Measurements from ENCODE around the gene BYSL. TPM values are rescaled to one million over a fixed set of nuclear protein-coding genes. Genes with fewer than 3 reads are reported as not detected.

BYSL gene
- total RNA-seq, result 12.6 and 15.1 TPM in 2 replicates

- peak; percentile 94 to 96 for DNase-seq (ENCODE audit: low read depth in 2 of 2)
Measured at GRCh38 chr6:41920921-41921711, at the start of gene BYSL, which contains the start of gene MED20. Gene BYSL, plus strand, starts transcription at chr6:41921499. Its CDS starts 64 bp downstream, at chr6:41921563. Gene MED20, minus strand, starts transcription at chr6:41921139. Its CDS starts 121 bp downstream, at chr6:41921018.

- no peak for DNase-seq (ENCODE audit: low read depth in 2 of 2)
Measured at GRCh38 chr6:41871691-41872090, 49.6 kb upstream of the BYSL start.

GRCh38 chr6:41872147-41872546, 49.2 kb upstream of the BYSL start:
- no peak for DNase-seq (ENCODE audit: low read depth in 2 of 2)

GRCh38 chr6:41874741-41875140, 46.6 kb upstream of the BYSL start:
- DNase-seq (ENCODE audit: low read depth in 2 of 2), result no peak

- DNase-seq (ENCODE audit: low read depth in 2 of 2), result no peak
Measured at GRCh38 chr6:41877051-41877680, 44.1 kb upstream of the BYSL start.

GRCh38 chr6:41878246-41878645, 43.1 kb upstream of the BYSL start:
- DNase-seq (ENCODE audit: low read depth in 2 of 2), result no peak

- DNase-seq (ENCODE audit: low read depth in 2 of 2), result no peak
Measured at GRCh38 chr6:41878961-41879405, 42.3 kb upstream of the BYSL start.

- no peak for DNase-seq (ENCODE audit: low read depth in 2 of 2)
Measured at GRCh38 chr6:41881506-41881905, 39.8 kb upstream of the BYSL start.

- DNase-seq (ENCODE audit: low read depth in 2 of 2), result no peak
Measured at GRCh38 chr6:41884957-41885356, 36.3 kb upstream of the BYSL start.

- DNase-seq (ENCODE audit: low read depth in 2 of 2), result no peak
Measured at GRCh38 chr6:41885930-41886329, 35.4 kb upstream of the BYSL start.

GRCh38 chr6:41887331-41887751, 34.0 kb upstream of the BYSL start:
- no peak for DNase-seq (ENCODE audit: low read depth in 2 of 2)

GRCh38 chr6:41892921-41893564, 28.3 kb upstream of the BYSL start:
- no peak for DNase-seq (ENCODE audit: low read depth in 2 of 2)

GRCh38 chr6:41894366-41895299, 26.7 kb upstream of the BYSL start:
- DNase-seq (ENCODE audit: low read depth in 2 of 2), result peak; percentile 16 to 29

- peak; percentile 91 to 93 for DNase-seq (ENCODE audit: low read depth in 2 of 2)
Measured at GRCh38 chr6:41895300-41896233, 25.7 kb upstream of the BYSL start, which contains the start of gene USP49. Gene USP49, minus strand, starts transcription at chr6:41895375. Its CDS starts 88,392 bp downstream, at chr6:41806983.

- DNase-seq (ENCODE audit: low read depth in 2 of 2), result peak in 1 of 2 donors; percentile 5
Measured at GRCh38 chr6:41896281-41896680, 25.0 kb upstream of the BYSL start.

GRCh38 chr6:41900861-41901260, 20.4 kb upstream of the BYSL start:
- DNase-seq (ENCODE audit: low read depth in 2 of 2), result no peak

GRCh38 chr6:41901882-41902519, 19.3 kb upstream of the BYSL start:
- DNase-seq (ENCODE audit: low read depth in 2 of 2), result peak; percentile 40 to 63

- no peak for DNase-seq (ENCODE audit: low read depth in 2 of 2)
Measured at GRCh38 chr6:41909727-41910126, 11.6 kb upstream of the BYSL start.

GRCh38 chr6:41914343-41914742, 7.0 kb upstream of the BYSL start:
- no peak for DNase-seq (ENCODE audit: low read depth in 2 of 2)

Measured in lung microvascular endothelial cell (primary cell).